Heart left ventricle (tissue), 13 donors: ENCODE measurements around the gene NLRC4.

Source experiments
- POLR2A ChIP-seq, 2 donors: fragments of 450-650 bp; IDR thresholded peaks; one replicate each; pipeline ENCODE4 v1.6.1; 2017; ENCODE audit warnings: antibody characterized with exemption in 2 of 2, mild to moderate bottlenecking in 2 of 2, moderate library complexity in 2 of 2
- TF ChIP-seq, protein P1 (sequence below), 12 donors: fragments of 200-600 bp; sonication (generic) in 4 of 12; IDR thresholded peaks; one replicate each; pipeline versions ENCODE4 v1.5.0 to v1.8.0; 2018 to 2022; ENCODE audit warnings: antibody characterized with exemption in 12 of 12, mild to moderate bottlenecking in 5 of 12
- donor health status: ischemic (EF 13 %, LVEDD 7.1; RV severe dilation, severe dysfunction).
- donor health status: DM: no; HTN: yes; CAD: no.
- donor health status: DM: no; HTN: no; CAD: no.
- donor health status: ischemic (EF 25% LVEDD 6.9; RV normal size, moderate dysfunction).
- donor health status: ischemic (EF 25% LVEDD 5.7; RV mildly dilated, moderate dysfunction).
- donor health status: ischemic (EF 35%, LVEDD 5.7; RV mildly dilated, moderate dysfunction).
- donor health status: nonischemic (EF 11% LVEDD 7.7; RV severe dilation, severe dysfunction).
- donor health status: DM: yes; HTN: yes; CAD: no.
- donor health status: PGD.
- donor health status: ischemic (EF 29% LVEDD 5.4; RV normal size, mild dysfunction).
- donor health status: nonischemic (EF 23%, LVEDD 6.1; RV moderate dilation, normal function).

DNA sequence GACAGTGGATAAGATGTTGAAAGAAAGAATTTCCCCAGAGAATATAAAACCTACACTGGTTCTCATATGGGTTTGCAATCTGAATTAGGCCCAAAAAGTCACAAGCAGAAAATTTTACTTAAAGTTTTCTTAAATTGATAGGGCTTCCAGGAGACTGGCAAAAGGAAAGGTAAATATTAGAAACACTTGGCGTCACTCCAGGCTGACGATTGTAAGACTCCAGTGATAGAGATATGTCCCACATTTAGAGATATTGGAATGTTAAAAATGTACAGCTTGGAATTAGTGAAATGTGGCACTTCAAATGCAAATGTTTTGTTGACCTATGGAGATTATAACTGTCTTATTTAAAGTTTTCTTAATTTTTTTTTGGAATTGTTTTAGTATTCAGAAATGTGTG is 27.1 kb upstream of the NLRC4 start:
- TF ChIP-seq, protein P1, sequence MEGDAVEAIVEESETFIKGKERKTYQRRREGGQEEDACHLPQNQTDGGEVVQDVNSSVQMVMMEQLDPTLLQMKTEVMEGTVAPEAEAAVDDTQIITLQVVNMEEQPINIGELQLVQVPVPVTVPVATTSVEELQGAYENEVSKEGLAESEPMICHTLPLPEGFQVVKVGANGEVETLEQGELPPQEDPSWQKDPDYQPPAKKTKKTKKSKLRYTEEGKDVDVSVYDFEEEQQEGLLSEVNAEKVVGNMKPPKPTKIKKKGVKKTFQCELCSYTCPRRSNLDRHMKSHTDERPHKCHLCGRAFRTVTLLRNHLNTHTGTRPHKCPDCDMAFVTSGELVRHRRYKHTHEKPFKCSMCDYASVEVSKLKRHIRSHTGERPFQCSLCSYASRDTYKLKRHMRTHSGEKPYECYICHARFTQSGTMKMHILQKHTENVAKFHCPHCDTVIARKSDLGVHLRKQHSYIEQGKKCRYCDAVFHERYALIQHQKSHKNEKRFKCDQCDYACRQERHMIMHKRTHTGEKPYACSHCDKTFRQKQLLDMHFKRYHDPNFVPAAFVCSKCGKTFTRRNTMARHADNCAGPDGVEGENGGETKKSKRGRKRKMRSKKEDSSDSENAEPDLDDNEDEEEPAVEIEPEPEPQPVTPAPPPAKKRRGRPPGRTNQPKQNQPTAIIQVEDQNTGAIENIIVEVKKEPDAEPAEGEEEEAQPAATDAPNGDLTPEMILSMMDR (IDR thresholded peaks at IDR 0.05): no peak
- TF ChIP-seq POLR2A (IDR thresholded peaks at IDR 0.05): no peak
